ENCODE data around the gene BCL7C.
A peak's percentile ranks its signal among the peaks of the same experiment; 100 is the strongest.
"Not testable (repeated sequence)": the region's sequence is repeated elsewhere in the genome, so short reads cannot be mapped to it uniquely, and the experiment has no call there.

Gene BCL7C

DNA sequence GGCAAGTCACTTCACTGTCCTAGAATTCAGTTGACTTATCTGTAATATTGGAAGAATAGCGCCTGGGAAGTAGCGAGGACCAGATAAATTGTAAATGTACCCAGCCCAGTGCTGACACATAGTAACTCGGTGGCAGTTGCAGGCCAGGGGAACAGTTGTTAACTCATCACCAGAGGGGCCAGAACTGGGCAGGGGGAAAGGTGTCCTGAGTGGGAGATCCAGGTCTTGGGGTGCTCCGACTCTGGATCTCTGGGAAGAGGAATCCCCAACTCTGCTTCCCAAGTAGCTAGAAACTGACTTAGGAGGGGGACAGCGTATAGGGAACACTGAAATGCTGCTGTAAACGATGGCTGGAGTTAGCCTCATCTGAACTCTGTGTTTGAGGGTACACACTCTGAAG lies 23.0 kb downstream of the BCL7C start:
- DNase-seq (ENCODE audit: low read depth in 1 of 2, low spot score in 1 of 2): no peak

DNA sequence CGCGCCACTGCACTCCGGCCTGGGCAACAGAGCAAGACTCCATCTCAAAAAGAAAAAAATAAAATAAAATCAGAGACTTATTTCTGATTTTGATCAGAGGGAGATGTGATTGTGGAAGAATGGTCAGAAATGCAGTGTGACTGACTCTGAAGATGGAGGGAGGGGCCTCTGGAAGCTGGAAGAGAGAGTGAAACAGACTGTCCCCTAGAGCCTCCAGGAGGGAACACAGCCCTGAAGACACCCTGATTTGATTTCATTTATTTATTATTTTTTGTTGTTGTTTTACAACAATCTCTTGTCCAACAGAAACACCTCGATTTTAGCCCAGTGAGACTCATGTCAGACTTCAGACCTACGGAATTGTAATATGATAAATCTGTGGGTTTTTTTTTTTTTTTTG lies 26.1 kb downstream of the BCL7C start:
- DNase-seq (ENCODE audit: low read depth in 1 of 2, low spot score in 1 of 2): no peak

DNA sequence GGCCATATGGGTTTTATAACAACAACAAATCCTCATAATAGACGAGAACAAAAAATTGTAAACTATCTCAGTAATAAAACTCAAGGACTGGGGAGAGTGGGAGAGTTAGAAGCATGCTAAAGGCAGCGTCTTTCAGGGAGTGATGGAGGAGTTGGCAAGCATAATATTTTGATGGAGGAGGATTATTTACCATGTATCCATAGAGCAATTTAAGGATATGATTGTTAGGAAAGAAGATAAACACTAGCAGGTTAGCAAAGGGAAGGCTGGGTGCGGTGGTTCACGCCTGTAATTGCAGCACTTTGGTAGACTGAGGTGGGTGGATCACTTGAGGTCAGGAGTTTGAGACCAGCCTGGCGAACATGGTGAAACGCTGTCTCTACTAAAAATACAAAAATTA lies 27.8 kb downstream of the BCL7C start:
- DNase-seq (ENCODE audit: low read depth in 1 of 2, low spot score in 1 of 2): no peak

DNA sequence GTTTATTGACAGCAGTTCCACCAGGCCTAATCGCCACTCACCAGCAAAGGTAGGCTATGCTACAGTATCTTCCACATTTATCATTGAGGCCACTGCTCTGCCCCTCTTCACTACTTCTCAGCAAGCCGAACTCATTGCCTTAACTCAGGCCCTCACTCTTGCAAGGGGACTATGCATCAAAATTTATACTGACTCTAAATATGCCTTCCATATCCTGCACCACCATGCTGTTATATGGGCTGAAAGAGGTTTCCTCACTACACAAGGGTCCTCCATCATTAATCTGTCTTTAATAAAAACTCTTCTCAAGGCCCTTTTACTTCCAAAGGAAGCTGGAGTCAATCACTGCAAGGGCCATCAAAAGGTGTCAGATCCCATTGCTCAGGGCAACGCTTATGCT lies 30.7 kb downstream of the BCL7C start:
- DNase-seq (ENCODE audit: low read depth in 1 of 2, low spot score in 1 of 2): not testable (repeated sequence)

DNA sequence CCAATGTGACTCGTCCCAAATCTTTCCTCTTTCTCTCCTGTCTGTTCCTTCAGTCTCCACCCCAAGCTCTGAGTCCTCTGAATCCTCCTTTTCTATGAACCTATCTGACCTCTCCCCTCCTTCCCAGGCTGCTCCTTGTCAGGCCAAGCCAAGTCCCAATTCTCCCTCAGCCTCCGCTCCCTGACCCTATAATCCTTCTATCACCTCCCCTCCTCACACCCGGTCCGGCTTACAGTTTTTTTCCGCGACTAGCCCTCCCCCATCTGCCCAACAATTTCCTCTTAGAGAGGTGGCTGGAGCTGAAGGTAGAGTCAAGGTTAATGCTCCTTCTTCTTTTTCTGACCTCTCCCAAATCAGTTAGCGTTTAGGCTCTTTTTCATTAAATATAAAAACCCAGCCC lies 33.1 kb downstream of the BCL7C start:
- DNase-seq (ENCODE audit: low read depth in 1 of 2, low spot score in 1 of 2): not testable (repeated sequence)

DNA sequence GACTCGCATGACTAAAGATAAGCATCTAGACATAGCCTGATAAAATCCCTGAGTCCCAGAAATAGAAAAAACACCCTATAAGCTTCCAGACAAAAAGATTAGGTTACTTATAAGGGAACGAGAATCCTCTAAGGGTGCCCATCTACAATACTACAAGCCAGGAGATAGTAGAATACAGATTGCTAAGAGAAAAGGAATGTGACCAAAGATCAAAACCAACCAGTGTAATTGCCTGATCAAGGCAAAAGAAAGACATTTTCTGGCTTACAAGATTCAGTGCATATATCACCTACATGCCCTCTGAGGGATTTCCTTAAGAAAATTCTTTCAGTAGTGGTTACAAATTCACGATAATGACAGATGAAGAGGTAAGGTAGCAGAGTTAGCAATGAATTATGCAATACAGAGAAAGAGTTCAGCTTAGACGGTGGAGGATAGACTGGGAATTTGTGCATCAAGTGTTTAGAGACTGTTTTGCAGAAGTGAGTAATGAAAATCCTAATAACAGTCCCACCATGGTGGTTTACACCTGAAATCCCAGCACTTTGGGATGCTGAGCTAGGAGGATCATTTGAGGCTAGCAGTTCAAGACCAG lies 35.0 kb downstream of the BCL7C start:
- no peak for DNase-seq (ENCODE audit: low read depth in 1 of 2, low spot score in 1 of 2)

DNA sequence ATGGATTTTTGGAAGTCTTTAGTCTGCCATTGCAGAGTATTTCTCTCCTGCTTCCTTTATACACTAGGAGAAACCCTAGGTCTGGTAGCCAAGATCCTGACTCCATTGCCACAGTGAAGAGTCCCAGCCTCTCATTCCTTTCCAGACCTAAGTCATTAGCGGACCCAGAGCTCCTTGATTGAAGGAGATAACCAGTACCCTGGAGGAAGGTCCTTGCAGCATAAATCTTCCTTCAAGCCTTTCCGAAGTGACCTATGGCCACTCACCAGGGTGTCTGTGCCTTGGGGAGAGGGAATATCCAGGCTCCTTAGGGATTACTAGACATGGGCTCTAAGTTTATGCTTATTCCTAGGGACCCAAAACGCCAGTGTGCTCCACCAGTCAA lies 35.8 kb downstream of the BCL7C start:
- DNase-seq (ENCODE audit: low read depth in 1 of 2, low spot score in 1 of 2): no peak

DNA sequence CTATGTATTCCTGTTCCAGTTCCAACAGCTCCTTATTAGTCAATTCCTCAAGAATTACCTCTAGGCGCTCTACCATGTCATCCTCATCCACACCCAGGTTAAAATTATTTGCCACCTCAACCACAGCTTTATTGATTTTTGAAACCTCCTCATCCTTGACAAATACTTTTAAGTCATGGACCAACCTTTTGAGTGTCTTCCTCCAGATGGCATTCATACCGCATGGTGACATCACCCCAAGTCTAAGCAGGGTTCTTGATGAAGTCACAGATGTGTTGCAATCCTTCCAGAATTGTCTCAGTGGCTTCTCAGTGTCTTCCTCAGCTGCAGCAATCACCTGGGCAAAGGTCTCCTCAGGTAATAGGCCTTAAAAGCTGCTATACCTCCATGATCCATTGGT lies 40.1 kb downstream of the BCL7C start:
- DNase-seq (ENCODE audit: low read depth in 1 of 2, low spot score in 1 of 2): no peak

DNA sequence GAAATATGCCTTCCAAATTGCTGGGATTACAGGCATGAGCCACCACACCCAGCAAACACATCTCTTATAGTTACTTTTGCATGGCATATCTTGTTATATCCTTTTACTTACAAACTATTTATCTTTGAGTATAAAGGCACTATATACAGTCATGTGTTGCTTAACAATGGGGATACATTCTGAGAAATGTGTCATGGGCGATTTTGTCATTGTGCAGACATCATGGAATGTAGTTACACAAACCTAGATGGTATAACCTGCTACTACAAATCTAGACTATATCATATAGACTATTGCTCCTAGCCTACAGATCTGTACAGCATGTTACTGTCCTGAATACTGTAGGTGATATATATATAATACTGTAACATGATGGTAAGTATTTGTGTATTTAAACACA lies 43.6 kb downstream of the BCL7C start:
- DNase-seq (ENCODE audit: low read depth in 1 of 2, low spot score in 1 of 2): no peak

DNA sequence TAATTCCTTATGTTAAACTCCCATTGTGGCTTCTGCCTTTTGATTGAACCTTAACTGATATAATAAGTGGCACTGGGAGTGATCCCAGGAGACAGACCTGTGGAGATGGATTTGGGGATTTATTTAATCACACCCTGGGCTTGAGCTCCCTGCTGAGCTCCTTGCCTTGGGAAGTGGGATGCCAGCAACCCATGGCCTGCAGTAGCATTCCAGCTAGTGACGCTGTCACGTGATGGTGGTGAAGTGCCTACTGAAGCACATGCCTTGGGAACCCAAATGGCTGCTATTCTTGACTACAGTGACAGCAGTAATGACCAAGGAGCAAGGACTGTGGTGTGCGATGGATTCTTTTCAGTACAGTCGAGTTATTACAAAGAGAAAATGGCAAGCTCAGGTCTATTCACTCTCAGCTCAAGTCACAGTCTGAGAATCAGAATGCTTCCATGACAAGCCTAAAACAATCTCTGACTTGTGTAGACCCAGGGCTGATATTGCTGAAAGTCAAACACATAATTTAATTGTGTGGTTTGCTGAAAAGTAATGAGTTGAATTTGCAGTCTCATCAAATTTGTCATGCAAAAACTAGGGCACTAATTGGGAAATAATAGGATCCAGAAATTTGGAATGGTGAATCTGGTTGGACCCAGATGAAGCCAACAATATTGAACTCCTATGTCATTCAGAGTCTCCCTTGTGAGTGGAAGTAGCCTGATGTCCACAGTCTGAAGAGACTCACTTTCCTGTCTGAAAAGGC lies 47.1 kb downstream of the BCL7C start:
- no peak for DNase-seq (ENCODE audit: low read depth in 1 of 2, low spot score in 1 of 2)

DNA sequence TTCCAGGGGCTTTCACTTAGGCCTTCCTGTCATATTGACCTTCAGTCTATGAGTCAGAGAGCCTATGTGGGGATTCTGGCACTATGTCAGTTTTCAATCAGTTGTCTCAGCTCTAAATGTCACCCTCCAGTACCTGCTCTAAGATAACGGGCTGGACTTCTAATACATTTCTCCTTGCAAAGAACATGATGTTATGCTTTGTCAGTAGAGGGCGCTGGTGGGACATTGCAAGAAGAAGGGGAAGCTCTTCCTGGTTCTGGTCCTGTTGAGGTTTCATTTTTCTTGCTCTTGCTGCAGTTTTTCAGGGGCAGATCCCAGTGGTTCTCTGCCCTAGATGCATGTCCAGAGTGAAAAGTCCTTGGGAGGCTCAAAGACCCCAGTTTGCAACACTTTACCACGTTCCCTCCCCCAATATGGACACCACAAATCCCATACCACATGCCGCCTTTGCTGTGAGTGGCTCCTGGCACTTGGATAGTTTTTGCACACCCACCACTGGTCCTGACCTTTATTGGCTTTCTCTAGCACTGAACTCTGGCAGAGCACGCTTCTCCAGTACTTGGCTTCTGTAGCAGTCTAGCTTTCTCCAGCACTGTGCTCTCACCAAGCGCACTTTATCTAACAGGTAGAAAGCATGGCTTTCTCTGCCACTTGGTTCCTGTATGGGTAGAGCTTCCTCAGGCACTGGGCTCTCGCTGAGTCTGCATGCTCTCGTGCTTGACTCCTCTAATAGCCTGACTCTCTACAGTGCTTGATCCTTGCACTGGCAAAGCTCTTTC lies 49.0 kb downstream of the BCL7C start:
- peak; percentile 37 to 58 for DNase-seq (ENCODE audit: low read depth in 1 of 2, low spot score in 1 of 2)

DNA sequence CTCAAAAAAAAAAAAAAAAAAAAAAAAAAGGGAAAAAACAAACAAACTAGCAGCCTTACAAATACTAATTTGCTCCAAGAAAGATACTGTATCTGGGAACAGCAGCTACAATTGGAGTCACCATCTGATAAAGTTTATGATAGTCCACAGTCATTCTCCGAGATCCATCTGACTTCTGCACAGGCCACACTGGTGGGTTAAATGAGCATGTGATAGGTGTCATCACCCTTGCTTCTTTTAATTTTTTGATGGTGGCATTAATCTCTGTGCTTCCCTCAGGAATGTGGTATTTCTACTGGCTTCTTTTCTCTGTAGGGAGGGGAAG lies 49.6 kb downstream of the BCL7C start:
- no peak for DNase-seq (ENCODE audit: low read depth in 1 of 2, low spot score in 1 of 2)

DNA sequence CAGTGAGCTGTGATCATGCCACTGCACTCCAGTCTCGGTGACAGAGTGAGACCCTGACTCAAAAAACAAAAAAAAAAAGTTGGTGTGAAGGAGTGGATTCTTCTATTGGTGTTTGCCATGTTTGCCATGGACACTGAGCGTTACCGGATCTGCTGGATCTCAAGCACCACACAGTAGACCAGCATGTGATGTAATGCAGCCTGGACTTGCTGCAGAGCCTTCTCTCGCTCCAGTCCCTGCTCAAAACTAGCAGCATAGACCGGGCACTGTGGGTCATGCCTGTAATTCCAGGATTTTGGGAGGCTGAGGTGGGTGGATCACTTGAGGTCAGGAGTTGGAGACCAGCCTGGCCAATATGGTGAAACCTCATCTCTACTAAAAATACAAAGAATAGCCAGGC lies 50.4 kb downstream of the BCL7C start:
- DNase-seq (ENCODE audit: low read depth in 1 of 2, low spot score in 1 of 2): no peak

DNA sequence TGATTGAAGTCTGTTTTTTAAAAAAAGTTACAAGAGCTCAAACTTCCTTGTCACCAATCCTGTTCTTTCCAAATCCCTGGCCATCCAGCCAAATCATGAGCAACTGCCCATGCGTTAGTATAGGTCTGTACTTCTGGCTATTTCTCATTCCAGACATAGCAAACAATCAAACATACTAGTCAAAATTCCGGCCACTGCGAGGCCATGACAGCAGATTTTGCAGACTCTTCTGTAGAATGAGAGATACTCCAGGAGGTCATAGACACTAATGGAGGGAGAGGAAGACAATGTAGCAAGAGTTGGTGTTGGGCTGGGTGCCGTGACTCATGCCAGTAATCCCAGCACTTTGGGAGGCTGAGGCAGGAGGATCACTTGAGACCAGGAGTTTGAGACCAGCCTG lies 50.9 kb downstream of the BCL7C start:
- no peak for DNase-seq (ENCODE audit: low read depth in 1 of 2, low spot score in 1 of 2)

DNA sequence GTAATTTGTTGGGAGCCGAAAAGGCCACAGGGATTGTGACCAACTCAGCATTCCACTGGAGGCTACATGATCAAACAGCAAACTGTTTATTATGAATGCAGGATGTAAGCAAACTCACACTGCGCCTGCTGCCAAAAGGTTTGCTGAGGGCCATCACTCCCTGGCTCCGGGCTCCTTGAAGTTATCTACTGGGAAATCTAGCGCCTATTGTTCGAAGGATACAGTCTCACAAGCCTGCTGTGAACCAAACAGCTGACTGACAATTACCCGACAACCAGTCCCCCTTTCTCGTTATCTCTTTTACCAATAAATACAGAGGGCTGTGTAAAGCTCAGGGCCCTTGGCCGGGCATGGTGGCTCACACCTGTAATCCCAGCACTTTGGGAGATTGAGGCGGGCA lies 52.5 kb downstream of the BCL7C start:
- DNase-seq (ENCODE audit: low read depth in 1 of 2, low spot score in 1 of 2): no peak

DNA sequence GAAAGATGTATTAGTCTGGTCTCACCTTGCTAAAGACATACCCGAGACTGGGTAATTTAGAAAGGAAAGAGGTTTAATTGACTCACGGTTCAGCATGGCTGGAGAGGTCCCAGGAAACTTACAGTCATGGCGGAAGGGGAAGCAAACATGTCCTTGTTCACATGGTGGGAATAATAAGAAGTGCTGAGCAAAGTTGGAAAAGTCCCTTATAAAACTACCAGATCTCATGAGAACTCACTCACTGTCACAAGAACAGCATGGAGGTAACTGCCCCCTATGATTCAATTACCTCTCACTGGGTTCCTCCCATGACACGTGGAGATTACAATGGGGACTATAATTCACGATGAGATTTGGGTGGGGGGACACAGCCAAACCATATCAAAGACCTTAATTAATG lies 53.3 kb downstream of the BCL7C start:
- DNase-seq (ENCODE audit: low read depth in 1 of 2, low spot score in 1 of 2): no peak

DNA sequence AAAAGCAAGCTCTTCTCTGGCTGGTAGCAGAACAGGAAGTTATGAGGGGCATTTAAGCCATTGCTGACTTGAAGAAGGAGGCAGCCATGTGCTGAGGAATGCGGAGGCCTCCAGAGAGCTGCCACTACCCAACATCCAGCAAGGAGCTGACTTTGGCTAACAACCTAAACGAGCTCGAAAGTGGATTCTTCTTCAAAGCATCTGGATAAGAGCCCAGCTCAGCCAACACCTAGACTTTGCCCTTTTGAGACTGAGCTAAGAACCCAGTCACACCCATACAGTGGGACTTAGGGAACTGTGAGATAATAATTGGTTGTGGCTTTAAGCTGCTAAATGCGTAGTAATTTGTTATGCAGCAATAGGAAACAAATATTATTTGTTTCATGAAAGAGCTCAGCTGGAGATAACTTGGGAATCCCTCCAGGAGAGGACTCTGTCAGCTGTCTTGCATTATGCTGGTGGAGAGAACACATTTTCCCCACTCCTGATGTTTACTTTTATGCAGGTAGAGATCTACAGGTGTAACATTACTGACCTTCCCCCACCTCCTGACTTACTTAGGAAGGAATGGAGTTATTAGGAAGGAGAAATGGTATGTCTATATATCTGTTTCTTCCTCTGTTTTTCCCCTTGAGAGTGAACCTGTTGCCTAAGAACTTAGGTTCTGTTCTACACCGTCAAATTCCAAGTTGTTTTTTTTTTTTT lies 54.2 kb downstream of the BCL7C start:
- no peak for DNase-seq (ENCODE audit: low read depth in 1 of 2, low spot score in 1 of 2)

DNA sequence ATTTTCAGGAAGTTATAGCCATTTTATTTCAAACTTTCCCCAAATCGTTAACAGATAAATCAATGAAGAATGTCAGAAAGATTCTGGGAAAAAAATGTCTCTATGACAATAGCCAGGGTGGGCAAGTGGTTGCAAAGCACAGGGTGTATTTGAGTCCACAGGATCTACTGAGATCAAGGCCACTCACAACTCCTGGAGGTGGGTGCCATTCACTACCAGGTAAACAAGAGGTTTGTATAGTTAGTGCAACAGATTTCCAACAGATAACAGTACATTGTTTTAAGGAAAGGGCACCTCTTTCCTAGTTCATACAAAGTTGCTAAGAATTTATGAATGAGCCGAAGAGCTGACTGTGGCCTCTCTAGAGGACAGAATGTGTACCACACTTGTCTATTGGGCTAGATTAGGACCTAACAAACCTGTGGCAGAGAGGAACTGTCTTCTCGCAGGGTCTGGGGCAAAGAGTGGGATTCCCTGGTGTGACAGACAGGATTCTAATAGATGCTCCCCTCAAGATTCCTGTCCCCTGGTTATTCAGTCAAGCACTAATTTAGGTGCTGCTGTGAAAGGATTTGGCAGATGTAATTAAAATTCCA lies 54.9 kb downstream of the BCL7C start:
- no peak for DNase-seq (ENCODE audit: low read depth in 1 of 2, low spot score in 1 of 2)

DNA sequence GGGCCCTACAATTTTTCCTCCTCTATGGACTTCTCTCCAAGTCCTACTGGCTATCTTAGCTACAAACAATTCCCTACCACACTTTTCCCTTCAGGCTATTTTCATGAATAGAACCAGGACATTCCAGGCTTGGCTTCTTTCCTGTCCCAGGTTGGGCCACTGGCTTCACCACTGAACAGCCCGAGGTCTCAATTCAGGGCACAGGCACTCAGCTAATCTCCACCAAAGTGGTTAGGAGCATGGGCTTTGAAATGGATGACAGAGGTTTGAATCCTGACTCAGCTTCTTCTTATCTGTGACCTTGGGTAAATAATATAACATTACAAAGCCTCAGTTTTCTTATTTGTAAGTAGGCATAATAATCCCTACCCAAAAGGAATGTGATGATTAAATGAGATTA lies 56.0 kb downstream of the BCL7C start:
- no peak for DNase-seq (ENCODE audit: low read depth in 1 of 2, low spot score in 1 of 2)

All from activated T-helper 1 cell treated with anti-CD3 and anti-CD28 coated beads, Interleukin-2, amount 50 U/mL, for 16 hours (primary cell).